ENCODE measurements around the gene GPRC5A.

The GPRC5A gene

GRCh38 chr12:12952036-12952435 is 60.7 kb downstream of the GPRC5A start, which contains the start of gene GPRC5D:
TSS of gene GPRC5D (minus strand) at chr12:12952170. CDS start at chr12:12950384, 1,786 bp downstream.
- Histone ChIP-seq H3K36me3 (ENCODE audit: control insufficient read depth in 2 of 2, insufficient read depth in 1 of 2, low read length in 2 of 2) (no peaks in the 10 kb centered on the region), H3K4me1 (ENCODE audit: control insufficient read depth, insufficient read depth, low read length) (no peaks in the 10 kb centered on the region), H3K9me3 (ENCODE audit: control insufficient read depth, insufficient read depth, low read depth, low read length) (no peaks in the 10 kb centered on the region), H3K27ac (ENCODE audit: extremely low read depth, low read depth, low read length) (no peak within 1 kb of the TSS), H3K4me3 (ENCODE audit: low read depth, low read length) (no peak within 1 kb of the TSS)
- CTCF ChIA-PET = no interaction called here
- POLR2A ChIA-PET = no interaction called here
- TF ChIP-seq PRDM1 (tag by site-specific recombination; IDR thresholded peaks at IDR 0.05) = no peak
- TF ChIP-seq, protein P1, sequence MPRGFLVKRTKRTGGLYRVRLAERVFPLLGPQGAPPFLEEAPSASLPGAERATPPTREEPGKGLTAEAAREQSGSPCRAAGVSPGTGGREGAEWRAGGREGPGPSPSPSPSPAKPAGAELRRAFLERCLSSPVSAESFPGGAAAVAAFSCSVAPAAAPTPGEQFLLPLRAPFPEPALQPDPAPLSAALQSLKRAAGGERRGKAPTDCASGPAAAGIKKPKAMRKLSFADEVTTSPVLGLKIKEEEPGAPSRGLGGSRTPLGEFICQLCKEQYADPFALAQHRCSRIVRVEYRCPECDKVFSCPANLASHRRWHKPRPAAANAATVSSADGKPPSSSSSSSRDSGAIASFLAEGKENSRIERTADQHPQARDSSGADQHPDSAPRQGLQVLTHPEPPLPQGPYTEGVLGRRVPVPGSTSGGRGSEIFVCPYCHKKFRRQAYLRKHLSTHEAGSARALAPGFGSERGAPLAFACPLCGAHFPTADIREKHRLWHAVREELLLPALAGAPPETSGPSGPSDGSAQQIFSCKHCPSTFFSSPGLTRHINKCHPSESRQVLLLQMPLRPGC (tag by site-specific recombination; IDR thresholded peaks at IDR 0.05) = no peak
- TF ChIP-seq ZNF391 (tag by site-specific recombination; IDR thresholded peaks at IDR 0.05; ENCODE audit: borderline replicate concordance, low read depth) = no peak
- no peak for TF ChIP-seq ZFP3 (tag by site-specific recombination; IDR thresholded peaks at IDR 0.05; ENCODE audit: low read depth)
- TF ChIP-seq, protein P2, sequence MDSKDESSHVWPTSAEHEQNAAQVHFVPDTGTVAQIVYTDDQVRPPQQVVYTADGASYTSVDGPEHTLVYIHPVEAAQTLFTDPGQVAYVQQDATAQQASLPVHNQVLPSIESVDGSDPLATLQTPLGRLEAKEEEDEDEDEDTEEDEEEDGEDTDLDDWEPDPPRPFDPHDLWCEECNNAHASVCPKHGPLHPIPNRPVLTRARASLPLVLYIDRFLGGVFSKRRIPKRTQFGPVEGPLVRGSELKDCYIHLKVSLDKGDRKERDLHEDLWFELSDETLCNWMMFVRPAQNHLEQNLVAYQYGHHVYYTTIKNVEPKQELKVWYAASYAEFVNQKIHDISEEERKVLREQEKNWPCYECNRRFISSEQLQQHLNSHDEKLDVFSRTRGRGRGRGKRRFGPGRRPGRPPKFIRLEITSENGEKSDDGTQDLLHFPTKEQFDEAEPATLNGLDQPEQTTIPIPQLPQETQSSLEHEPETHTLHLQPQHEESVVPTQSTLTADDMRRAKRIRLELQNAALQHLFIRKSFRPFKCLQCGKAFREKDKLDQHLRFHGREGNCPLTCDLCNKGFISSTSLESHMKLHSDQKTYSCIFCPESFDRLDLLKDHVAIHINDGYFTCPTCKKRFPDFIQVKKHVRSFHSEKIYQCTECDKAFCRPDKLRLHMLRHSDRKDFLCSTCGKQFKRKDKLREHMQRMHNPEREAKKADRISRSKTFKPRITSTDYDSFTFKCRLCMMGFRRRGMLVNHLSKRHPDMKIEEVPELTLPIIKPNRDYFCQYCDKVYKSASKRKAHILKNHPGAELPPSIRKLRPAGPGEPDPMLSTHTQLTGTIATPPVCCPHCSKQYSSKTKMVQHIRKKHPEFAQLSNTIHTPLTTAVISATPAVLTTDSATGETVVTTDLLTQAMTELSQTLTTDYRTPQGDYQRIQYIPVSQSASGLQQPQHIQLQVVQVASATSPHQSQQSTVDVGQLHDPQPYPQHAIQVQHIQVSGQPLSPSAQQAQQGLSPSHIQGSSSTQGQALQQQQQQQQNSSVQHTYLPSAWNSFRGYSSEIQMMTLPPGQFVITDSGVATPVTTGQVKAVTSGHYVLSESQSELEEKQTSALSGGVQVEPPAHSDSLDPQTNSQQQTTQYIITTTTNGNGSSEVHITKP (tag by site-specific recombination; IDR thresholded peaks at IDR 0.05) = no peak
- TF ChIP-seq ZNF223 (tag by site-specific recombination; IDR thresholded peaks at IDR 0.05) = no peak
- no peak for TF ChIP-seq WT1 (tag by site-specific recombination; IDR thresholded peaks at IDR 0.05)
- no peak for TF ChIP-seq ZNF202 (tag by site-specific recombination; IDR thresholded peaks at IDR 0.05; ENCODE audit: borderline replicate concordance)
- TF ChIP-seq, protein P3, sequence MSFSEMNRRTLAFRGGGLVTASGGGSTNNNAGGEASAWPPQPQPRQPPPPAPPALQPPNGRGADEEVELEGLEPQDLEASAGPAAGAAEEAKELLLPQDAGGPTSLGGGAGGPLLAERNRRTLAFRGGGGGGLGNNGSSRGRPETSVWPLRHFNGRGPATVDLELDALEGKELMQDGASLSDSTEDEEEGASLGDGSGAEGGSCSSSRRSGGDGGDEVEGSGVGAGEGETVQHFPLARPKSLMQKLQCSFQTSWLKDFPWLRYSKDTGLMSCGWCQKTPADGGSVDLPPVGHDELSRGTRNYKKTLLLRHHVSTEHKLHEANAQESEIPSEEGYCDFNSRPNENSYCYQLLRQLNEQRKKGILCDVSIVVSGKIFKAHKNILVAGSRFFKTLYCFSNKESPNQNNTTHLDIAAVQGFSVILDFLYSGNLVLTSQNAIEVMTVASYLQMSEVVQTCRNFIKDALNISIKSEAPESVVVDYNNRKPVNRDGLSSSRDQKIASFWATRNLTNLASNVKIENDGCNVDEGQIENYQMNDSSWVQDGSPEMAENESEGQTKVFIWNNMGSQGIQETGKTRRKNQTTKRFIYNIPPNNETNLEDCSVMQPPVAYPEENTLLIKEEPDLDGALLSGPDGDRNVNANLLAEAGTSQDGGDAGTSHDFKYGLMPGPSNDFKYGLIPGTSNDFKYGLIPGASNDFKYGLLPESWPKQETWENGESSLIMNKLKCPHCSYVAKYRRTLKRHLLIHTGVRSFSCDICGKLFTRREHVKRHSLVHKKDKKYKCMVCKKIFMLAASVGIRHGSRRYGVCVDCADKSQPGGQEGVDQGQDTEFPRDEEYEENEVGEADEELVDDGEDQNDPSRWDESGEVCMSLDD (tag by site-specific recombination; IDR thresholded peaks at IDR 0.05) = no peak
- TF ChIP-seq, protein P4, sequence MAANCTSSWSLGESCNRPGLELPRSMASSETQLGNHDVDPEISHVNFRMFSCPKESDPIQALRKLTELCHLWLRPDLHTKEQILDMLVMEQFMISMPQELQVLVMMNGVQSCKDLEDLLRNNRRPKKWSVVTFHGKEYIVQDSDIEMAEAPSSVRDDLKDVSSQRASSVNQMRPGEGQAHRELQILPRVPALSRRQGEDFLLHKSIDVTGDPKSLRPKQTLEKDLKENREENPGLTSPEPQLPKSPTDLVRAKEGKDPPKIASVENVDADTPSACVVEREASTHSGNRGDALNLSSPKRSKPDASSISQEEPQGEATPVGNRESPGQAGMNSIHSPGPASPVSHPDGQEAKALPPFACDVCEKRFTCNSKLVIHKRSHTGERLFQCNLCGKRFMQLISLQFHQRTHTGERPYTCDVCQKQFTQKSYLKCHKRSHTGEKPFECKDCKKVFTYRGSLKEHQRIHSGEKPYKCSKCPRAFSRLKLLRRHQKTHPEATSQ (tag by site-specific recombination; IDR thresholded peaks at IDR 0.05) = no peak
- no peak for TF ChIP-seq ZNF23 (tag by site-specific recombination; IDR thresholded peaks at IDR 0.05; ENCODE audit: borderline replicate concordance)
- no peak for TF ChIP-seq SCRT1 (tag by site-specific recombination; IDR thresholded peaks at IDR 0.05; ENCODE audit: borderline replicate concordance)
- no peak for TF ChIP-seq ZBTB17 (tag by site-specific recombination; IDR thresholded peaks at IDR 0.05)
- TF ChIP-seq KLF9 (tag by site-specific recombination; IDR thresholded peaks at IDR 0.05; ENCODE audit: low read depth) = no peak

GRCh38 chr12:12954356-12954755 is 63.0 kb downstream of the GPRC5A start:
- TF ChIP-seq ZNF211 (tag by site-specific recombination; IDR thresholded peaks at IDR 0.05; ENCODE audit: low read depth) = no peak
- TF ChIP-seq ZNF621 (tag by site-specific recombination; IDR thresholded peaks at IDR 0.05) = no peak
- TF ChIP-seq ZNF513 (tag by site-specific recombination; IDR thresholded peaks at IDR 0.05) = no peak
- TF ChIP-seq, protein P5, sequence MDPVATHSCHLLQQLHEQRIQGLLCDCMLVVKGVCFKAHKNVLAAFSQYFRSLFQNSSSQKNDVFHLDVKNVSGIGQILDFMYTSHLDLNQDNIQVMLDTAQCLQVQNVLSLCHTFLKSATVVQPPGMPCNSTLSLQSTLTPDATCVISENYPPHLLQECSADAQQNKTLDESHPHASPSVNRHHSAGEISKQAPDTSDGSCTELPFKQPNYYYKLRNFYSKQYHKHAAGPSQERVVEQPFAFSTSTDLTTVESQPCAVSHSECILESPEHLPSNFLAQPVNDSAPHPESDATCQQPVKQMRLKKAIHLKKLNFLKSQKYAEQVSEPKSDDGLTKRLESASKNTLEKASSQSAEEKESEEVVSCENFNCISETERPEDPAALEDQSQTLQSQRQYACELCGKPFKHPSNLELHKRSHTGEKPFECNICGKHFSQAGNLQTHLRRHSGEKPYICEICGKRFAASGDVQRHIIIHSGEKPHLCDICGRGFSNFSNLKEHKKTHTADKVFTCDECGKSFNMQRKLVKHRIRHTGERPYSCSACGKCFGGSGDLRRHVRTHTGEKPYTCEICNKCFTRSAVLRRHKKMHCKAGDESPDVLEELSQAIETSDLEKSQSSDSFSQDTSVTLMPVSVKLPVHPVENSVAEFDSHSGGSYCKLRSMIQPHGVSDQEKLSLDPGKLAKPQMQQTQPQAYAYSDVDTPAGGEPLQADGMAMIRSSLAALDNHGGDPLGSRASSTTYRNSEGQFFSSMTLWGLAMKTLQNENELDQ (tag by site-specific recombination; IDR thresholded peaks at IDR 0.05; ENCODE audit: low read depth) = no peak
- no peak for TF ChIP-seq ZNF138 (tag by site-specific recombination; IDR thresholded peaks at IDR 0.05; ENCODE audit: borderline replicate concordance)
- no peak for TF ChIP-seq ZFP3 (tag by site-specific recombination; IDR thresholded peaks at IDR 0.05; ENCODE audit: low read depth)
- TF ChIP-seq ZNF473 (tag by site-specific recombination; IDR thresholded peaks at IDR 0.05) = no peak
- TF ChIP-seq ZNF202 (tag by site-specific recombination; IDR thresholded peaks at IDR 0.05; ENCODE audit: borderline replicate concordance) = no peak
- POLR2A ChIA-PET = no interaction called here
- H3K4me1 ChIP-seq (ENCODE audit: control insufficient read depth, insufficient read depth, low read length) = no peaks in the 10 kb centered on the region
- no peaks in the 10 kb centered on the region for H3K9me3 ChIP-seq (ENCODE audit: control insufficient read depth, insufficient read depth, low read depth, low read length)
- H3K27ac ChIP-seq (ENCODE audit: extremely low read depth, low read depth, low read length) = no peak overlapping the region
- CTCF ChIA-PET = interaction anchor here (0.6 to 1.0 kb wide), 4 partner anchors 10 to 622 kb away, joined by 3 to 5 read pairs (median 4); no protein-coding TSS in a partner anchor
- H3K36me3 ChIP-seq (ENCODE audit: control insufficient read depth in 2 of 2, insufficient read depth in 1 of 2, low read length in 2 of 2) = no peaks in the 10 kb centered on the region
- H3K4me3 ChIP-seq (ENCODE audit: low read depth, low read length) = no peak overlapping the region

All from HEK293 (cell line).